Stimulated activated CD4-positive, alpha-beta T cell treated with anti-CD3 and anti-CD28 coated beads, Interleukin-4, amount 100 ng/mL, for 24 hours (primary cell): ENCODE results near the gene SERGEF.

ENCODE experiments used
- DNase-seq: peaks from one replicate; pipeline ENCODE4 v3.0.0-alpha.2; 2020

SERGEF gene

GRCh38 chr11:17810041-17810440 lies 202.8 kb downstream of the SERGEF start:
- DNase-seq, result no peak

- DNase-seq, result no peak
Measured at GRCh38 chr11:17807034-17807433, 205.8 kb downstream of the SERGEF start.

- DNase-seq, result no peak
Measured at GRCh38 chr11:17805873-17806272, 207.0 kb downstream of the SERGEF start.

- no peak for DNase-seq
Measured at GRCh38 chr11:17805043-17805442, 207.8 kb downstream of the SERGEF start.

GRCh38 chr11:17803754-17804334 lies 209.0 kb downstream of the SERGEF start:
- no peak for DNase-seq

GRCh38 chr11:17802491-17802890 lies 210.4 kb downstream of the SERGEF start:
- no peak for DNase-seq

GRCh38 chr11:17801166-17801565 lies 211.7 kb downstream of the SERGEF start:
- no peak for DNase-seq

- no peak for DNase-seq
Measured at GRCh38 chr11:17799147-17799546, 213.7 kb downstream of the SERGEF start.

GRCh38 chr11:17798716-17799115 lies 214.1 kb downstream of the SERGEF start:
- no peak for DNase-seq

- DNase-seq, result no peak
Measured at GRCh38 chr11:17798253-17798652, 214.6 kb downstream of the SERGEF start.

- no peak for DNase-seq
Measured at GRCh38 chr11:17796154-17796553, 216.7 kb downstream of the SERGEF start.

GRCh38 chr11:17794981-17795380 lies 217.9 kb downstream of the SERGEF start:
- no peak for DNase-seq

- no peak for DNase-seq
Measured at GRCh38 chr11:17793642-17794170, 219.1 kb downstream of the SERGEF start.

- DNase-seq, result no peak
Measured at GRCh38 chr11:17792161-17792560, 220.7 kb downstream of the SERGEF start.

GRCh38 chr11:17791144-17791543 lies 221.7 kb downstream of the SERGEF start:
- no peak for DNase-seq

GRCh38 chr11:17790453-17790852 lies 222.4 kb downstream of the SERGEF start:
- DNase-seq, result no peak

GRCh38 chr11:17788084-17788483 lies 224.8 kb downstream of the SERGEF start:
- DNase-seq, result no peak

- no peak for DNase-seq
Measured at GRCh38 chr11:17786824-17787525, 225.9 kb downstream of the SERGEF start.

GRCh38 chr11:17783878-17784277 lies 229.0 kb downstream of the SERGEF start:
- no peak for DNase-seq

- no peak for DNase-seq
Measured at GRCh38 chr11:17782603-17783337, 230.1 kb downstream of the SERGEF start.

- DNase-seq, result no peak
Measured at GRCh38 chr11:17782145-17782544, 230.7 kb downstream of the SERGEF start.

- no peak for DNase-seq
Measured at GRCh38 chr11:17781626-17782025, 231.2 kb downstream of the SERGEF start.

GRCh38 chr11:17781221-17781620 lies 231.6 kb downstream of the SERGEF start:
- no peak for DNase-seq

GRCh38 chr11:17780668-17781067 lies 232.2 kb downstream of the SERGEF start:
- no peak for DNase-seq
